NCI-H1930 (cell line): ENCODE results near the gene IRAK4.

Experiments used
- DNase-seq, 2 experiments: peaks; one replicate each; lab custom pipeline; 2025; lab: John Stamatoyannopoulos, UW

Gene IRAK4

GRCh38 chr12:43836475-43836989 lies 77.8 kb downstream of the IRAK4 start:
- DNase-seq, result no peak
